Measurements from ENCODE around the gene SCNN1G.
"Not testable (repeated sequence)": the region's sequence is repeated elsewhere in the genome, so short reads cannot be mapped to it uniquely, and the experiment has no call there.

Gene SCNN1G

DNA sequence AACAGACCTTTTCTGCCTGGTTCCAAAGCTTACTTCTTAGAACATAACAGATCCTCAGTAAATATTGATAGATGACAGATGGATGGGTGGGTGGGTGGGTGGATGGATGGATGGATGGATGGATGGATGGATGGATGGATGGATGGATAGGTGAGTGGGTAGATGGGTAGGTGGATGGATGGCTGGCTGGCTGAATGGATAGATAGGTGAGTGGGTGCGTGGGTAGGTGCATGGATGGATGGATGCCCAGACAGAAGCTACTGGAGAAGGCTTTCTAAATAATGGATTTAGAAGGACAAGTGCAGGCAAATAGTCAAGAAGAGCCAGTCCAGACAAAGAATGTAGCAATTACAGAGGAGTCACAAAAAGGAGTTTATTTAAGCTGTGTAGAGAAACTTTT lies 19.6 kb downstream of the SCNN1G start:
- DNase-seq = no peak

DNA sequence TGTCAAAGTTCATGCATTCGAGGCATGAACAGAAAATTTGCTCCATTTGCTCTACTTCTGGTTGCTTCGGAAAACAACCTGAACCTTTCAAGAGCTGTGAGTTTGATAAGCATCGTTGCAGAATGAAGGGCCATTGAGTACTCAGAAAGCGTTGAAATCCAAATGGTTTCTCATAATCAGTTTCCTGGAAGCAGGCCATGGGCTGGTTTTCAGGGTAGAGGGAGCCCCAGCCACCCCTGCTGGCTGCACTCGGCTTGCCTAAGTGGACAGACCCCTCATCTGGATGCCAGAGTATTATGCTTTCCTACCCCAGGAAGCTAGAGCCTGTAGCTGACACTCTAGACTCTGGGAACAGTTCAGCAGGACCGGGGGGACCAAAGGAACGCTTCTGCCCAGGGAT lies 24.4 kb downstream of the SCNN1G start:
- no peak for DNase-seq

DNA sequence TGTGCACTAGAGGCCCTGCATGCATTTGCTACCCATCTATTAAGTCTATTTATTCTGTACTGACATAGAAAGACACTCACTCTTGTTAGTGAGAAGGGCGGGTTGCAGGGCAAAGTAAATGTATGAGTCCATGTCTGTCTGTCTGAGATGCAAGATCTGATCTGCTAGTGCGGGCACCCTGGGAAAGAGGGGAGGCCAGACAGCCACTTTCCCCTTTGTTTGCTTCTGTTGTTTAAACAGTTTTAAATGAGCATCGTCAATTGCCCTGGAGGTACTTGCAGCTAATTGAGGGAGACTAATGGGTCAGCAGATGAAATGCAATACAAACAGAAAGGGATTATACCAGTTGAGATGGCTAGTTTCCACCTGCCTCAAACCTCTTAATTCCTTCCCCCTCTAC lies 24.9 kb downstream of the SCNN1G start:
- DNase-seq = no peak

DNA sequence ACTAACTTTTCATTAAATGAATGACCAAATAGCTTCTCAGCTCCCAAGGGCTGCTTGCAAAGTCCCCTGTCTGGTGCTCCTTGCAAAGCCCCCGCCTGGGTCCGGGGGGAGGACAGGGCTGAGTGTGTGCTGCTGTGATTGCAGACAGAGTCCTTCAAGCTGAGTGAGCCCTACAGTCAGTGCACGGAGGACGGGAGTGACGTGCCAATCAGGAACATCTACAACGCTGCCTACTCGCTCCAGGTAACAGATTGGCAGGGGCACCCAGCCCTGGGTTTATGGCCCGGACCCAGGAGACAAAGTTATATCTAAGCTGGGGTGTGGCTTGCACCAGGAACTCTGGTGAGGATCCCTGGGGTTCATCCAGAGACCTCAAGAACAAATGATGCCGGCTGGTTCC lies 27.1 kb downstream of the SCNN1G start:
- no peak for DNase-seq

DNA sequence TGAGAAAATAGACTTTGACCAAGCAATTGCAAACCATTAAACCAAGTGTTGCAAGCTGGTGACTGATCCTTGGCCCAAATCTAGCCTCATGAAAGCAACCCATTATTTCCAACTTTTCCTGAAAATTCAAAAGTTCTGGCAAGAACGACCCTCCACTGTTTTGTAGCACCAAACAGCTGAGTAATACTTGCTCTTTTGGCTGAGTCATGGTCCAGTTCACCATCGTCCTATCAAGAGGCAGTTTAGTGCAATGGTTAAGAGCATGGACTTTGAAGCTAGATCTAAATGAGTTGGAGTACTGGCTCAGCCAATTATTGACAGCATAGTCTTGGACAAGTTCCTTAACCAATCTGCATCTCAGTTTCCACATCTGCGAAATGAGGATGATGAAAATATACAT lies 31.3 kb downstream of the SCNN1G start:
- DNase-seq = no peak

DNA sequence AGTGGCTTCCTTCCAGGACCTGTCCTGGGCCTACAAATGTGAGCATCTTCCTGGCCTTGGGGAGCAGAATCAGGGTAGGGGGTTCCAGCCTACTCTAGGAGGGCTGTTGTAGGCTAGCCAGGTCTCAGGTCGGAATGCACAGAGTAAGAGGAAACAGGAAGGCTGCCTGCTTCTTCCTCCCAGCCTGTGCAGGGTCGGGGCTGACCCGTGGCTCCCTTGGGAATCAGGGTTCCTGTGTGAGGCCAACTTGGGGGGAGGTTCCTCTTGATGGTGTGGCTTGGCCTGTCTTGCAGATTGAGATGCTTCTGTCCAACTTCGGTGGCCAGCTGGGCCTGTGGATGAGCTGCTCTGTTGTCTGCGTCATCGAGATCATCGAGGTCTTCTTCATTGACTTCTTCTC lies 32.3 kb downstream of the SCNN1G start:
- no peak for DNase-seq

DNA sequence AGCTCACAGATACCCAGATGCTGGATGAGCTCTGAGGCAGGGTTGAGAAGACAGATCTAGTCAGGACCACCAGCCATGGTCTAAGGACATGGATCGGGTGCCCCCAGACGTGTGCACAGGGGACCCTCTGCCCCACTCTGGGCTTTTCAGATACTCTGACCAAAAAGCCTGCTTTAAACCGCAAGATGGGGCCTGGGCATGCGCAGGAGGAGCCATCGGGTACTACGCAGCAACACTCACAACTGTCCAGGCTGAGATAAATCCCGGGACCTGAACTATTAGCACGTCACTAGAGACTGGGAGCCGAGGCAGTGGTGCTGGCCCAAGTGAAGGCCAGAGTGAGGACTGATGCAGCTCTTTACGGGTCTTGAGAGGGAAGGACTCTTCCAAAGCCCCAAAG lies 32.9 kb downstream of the SCNN1G start:
- no peak for DNase-seq

DNA sequence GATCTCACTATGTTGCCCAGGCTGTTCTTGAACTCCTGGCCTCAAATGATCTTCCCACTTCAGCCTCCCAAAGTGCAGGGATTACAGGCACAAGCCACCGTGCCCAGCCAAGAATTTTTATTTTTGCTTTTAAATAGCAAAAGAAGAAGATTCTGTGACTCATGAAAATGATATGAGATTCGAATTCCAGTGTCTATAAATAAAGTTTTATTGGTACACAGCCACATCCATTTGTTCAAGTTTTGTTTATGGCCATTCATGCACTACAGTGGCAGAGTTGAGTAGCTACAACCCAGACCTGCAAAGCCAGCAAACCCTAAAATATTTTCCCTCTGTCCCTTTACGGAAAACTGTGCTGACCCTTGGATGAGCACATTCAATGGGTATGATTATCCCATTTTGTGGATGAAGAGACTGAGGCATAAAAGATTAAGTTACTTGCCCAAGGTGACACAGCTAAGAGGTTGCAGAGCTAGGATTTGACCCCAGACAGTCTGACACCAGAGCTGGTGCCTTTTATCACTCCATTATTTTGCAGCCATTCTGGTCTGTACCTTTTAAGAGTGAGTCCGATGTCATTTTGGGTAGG lies 34.2 kb downstream of the SCNN1G start:
- no peak for DNase-seq

DNA sequence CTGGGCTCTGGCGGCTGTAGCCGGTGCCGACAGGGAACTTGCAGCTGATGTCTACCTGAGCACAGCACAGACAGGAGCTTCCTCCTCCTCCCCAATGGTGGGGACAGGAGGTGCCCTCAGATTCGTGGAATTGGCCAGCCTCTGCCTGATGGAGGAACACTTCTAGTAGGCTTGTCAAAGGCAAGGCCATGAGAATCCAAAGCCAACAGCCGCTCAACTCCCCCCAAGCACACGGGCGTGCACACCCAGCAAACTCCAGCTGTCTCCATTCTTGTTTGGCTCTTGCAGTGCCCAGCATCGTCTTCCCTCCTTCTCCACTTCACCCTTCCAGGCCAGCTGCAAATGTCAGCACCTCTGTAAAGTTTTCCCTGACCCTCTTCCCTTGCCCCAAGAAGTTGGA lies 35.1 kb downstream of the SCNN1G start:
- DNase-seq = no peak

DNA sequence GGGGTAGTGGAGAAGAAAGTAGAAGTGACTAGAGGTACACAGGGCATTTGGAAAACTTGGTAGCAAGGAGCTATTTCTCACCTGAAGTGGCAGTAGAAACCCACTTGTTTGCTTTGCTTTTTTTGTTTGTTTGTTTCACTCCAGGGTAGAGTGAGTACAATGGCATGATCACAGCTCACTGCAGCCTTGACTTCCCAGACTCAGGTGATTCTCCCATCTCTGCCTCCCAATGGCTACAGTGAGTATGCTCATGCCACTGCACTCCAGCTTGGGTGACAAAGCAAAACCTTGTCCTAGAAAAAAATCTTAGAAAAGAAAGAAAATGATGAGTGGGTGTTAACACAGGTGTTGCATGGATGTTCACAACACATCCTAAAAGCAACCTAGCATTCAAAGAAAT lies 40.4 kb downstream of the SCNN1G start:
- DNase-seq = no peak

DNA sequence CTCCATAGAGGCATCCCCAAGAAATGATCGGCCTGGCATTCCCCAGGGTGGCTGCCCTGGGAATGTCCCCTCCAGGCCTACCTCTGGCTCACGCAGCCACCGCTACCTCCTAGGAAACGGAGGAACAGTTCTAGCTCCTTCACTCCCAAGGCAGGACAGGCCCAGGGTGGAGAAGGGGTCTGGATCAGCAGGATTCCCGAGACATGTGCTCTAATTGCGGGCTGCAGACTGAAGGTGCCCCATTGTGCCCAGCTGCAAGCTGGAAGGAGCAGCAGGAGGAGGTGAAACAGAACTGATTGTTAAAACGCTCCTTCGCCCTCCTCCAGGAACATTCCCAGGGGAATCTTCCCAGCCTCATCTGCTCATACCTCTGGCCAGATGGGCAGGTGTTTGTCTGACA lies 40.8 kb downstream of the SCNN1G start:
- no peak for DNase-seq

DNA sequence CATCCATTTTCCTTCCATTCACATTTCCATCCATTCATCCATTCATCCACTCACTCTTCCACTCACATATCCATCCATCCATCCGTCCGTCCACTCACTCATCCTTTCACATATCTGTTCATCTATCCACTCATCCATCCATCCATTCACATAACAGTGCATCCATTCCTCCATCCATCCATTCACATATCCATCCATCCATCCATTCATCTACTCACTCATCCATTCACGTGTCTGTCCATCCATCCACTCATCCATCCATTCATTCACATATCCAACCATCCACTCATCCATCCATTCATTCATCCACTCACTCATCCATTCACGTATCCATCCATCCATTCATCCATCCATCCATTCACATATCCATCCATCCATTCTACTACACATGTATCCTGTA lies 42.6 kb downstream of the SCNN1G start:
- DNase-seq = no peak

DNA sequence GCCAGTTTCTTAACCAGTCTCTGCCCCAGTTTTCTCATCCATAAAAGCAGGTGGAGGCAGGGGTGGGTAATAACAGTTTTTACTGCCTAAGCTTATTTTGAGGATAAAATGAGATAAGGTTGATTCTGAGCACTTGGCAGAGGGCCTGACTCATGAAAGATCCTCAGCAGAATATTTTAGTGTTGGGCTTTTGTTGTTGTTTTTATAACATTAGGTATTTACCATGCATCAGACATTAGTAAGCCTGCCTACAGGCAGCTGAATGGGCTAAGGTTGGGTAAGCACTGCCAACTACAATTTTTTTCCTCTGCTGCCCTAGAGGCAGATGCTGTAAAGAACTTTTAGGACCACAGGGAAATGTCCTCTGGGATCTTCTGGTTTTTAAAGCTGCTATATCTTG lies 43.1 kb downstream of the SCNN1G start:
- DNase-seq = no peak

DNA sequence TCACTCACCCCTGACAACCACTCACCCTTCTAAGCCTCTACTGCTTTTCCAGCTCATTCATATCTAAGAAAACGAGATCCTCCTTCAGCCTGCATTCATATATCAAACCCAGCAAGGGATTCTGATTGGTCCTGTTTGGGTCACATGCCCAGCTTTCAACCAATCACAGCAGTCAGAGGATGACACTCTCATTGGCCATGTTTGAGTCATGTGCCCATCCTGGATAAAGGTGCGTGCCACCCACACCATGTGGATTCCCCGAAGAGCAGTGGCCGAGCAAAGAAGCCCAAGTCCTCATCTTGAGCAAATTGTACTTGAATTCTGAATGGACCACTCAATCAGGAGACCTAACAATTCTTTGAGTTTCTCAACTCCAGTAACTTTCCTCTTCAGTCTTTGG lies 45.0 kb downstream of the SCNN1G start:
- no peak for DNase-seq

DNA sequence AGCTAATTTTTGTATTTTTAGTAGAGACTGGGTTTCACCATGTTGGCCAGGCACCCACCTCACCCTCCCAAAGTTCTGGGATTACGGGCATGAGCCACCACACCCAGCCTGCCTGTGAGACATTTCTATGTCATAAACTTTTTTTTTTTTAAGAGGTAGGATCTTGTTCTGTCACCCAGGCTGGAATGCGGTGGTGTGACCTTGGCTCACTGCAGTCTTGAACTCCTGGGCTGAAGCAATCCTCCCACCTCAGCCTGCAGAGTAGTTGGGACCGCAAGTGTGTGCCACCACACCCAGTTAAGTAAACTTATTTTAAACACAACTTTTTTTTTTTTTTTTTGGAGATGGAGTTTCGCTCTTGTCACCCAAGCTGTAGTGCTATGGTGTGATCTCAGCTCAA lies 47.2 kb downstream of the SCNN1G start:
- DNase-seq = no peak

DNA sequence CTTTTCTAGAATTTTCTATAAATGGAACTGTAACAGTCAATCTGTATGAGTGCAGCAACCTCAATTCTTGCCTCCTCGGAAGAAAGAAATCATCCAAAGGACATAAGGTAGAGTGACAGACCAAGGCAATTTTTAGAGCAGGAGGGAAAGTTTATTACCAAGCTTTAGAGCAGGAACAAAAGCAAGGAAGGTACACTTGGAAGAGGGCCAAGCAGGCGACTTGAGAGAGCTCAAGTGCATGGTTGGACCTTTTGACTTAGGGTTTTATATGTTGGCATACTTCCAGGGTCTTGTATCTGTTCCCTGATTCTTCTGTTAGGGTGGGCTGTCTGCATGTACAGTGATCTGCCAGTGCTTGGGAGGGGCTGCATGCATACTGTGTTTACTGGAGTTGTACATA lies 50.3 kb downstream of the SCNN1G start:
- no peak for DNase-seq

DNA sequence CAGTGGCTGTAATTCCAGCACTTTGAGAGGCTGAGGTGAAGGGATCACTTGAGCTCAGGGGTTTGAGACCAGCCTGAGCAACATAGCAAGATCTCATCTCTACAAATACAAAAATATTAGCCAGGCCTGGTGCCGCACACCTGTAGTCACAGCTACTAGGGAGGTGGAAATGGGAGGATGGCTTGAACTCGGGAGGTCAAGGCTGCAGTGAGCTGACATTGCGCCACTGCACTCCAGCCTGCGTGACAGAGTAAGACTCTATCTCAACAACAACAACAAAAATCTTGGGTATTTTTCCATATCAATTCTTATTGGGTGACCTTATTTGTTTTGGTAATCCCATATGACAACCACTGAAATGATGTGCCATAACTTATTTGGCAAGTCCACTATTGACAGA lies 52.6 kb downstream of the SCNN1G start:
- DNase-seq = no peak

DNA sequence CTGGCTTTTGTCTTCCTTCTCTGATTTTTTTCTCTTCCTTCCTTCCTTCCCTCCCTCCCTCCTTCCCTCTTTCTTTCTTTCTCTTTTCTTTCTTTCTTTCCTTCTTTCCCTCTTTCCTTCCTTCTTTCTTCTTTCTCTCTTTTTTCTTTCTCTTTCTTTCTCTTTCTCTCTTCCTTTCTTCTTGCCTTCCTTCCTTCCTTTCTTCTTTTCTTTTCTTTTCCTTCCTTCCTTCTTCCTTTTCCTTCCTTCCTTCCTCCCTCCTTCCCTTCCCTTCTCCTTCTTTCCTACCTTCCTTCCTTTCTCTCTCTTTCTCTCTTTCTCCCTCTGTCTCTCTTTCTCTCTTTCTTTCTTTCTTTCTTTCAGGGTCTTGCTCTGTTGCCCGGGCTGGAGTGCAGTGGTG lies 54.4 kb downstream of the SCNN1G start:
- DNase-seq = no peak

DNA sequence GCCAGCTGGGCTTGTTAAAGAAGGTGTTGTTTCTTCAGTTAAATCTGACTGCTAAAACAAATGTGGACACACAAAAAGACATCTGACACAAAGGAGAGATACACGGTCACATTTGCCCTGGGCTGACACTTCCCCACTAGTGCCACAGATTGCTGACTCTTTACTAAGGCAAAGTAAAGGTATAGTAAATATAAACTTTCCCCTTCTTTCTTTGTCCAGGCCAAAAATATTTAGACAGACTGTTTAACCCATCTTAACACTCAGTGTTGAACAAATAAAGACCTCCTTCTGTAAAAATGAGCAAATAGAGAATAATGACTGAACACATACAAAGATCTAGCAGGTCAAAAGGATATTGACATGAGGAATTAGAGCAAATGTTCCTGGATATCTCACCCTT lies 58.4 kb downstream of the SCNN1G start:
- no peak for DNase-seq

DNA sequence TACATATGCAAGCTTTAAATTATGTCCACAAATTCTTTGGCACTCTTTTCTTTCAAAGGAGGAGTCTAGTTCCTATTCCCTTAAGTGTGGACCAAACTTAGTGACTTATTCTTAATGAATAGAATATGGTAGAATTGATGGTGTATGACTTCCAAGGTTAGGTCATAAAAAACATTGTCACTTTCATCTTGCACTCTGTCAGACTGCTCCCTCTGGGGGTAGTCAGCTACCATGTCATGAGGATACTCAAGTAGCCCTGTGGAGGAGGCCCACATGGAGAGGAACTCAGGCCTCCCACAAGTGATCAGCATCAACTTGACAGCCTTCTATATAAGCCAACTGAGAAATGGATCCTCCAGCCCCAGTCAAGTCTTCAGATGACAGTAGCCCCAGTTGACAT lies 61.6 kb downstream of the SCNN1G start:
- DNase-seq = no peak

DNA sequence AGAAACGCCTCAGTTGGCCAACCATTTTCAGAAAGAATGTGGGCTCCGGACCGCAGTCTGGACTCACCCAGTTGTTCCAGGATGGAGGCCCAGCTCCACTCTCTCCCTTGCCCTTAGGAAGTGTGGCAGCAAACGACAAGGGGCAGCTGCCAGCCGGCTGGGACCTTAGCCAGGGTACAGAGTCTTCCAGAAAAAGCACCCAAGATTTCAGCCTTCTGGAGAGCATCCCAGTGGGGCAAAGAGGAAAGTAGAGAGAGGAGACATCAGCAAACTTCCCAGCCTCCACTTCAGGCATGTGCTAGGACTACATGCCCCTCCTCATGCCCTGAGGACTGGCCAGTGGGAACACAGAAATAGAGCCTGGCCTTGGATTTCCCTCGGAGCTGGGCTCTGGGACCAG lies 62.7 kb downstream of the SCNN1G start:
- no peak for DNase-seq

DNA sequence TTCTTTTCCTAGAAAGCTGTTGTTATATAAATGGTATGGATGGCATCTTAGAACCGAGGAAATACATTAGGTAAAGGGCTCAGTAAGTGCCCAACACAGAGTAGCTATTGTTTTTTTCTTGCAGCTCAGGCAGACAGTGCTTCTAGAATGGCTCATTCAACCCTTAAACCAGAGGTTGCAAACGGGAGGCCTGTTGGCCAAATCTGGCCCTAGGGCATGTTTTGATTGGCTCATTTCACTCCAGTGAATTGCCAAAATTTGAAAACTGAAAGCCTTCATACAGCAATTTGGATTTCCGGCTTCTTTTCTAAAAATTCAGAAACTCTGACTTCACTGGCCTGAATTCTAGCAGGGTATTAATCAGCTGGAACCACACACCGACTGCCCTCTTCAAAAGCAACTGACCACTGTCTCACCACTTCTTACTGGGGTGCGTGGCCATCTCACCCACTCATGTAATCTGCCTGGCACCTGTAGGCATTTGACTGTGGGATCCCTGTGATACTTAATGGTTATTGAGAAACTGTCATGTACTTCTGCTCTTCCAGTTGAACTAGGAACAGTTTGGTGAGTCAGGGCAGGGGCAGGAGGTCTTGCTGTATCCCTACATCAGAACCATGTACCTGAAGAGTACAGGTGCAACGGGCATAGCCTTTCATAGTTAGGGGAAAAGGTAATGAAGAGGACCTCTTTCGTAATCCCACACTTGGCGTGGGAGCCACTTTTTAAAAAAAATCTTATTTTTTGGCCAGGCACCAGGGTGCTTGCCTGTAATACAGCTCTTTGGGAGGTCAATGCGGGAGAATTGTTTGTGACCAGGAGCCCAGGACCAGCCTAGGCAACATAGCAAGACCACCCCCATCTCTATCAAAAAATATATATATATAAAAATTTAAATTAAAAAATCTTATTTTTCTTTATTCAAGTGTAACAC lies 66.0 kb downstream of the SCNN1G start:
- DNase-seq = no peak

DNA sequence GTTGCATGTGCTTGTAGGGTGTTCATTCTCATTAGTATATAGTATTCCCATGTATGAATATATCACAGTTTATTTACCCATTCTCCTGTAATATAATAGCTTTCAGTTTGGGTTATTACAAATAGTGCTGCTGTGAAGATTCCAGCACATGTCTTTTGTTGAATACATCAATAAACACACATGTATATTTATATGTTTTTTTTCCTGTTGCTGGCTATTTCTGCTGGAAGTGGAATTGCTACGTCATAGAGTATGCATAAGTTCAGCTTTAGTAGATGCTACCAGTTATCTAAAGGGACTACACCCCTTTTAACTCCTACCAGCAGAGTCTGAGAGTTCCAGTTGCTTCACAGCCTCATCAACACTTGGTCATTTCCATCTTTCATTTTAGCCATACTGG lies 67.3 kb downstream of the SCNN1G start:
- DNase-seq = no peak

DNA sequence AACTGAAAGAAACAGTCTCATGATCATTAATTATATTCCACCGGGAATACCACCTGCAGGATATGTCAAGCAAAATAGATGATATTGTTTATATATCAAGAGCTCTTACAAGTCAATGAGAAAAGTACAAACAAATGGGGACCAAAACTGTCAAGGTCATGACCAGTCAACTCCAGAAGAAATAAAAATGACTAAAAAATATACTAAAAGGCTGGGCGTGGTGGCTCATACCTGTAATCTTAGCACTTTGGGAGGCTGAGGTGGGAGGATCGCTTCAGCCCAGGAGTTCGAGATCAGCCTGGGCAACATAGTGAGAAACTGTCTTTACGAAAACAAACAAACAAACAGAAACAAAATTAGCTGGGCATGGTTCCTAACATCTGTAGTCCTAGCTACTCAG lies 69.8 kb downstream of the SCNN1G start:
- DNase-seq = no peak

DNA sequence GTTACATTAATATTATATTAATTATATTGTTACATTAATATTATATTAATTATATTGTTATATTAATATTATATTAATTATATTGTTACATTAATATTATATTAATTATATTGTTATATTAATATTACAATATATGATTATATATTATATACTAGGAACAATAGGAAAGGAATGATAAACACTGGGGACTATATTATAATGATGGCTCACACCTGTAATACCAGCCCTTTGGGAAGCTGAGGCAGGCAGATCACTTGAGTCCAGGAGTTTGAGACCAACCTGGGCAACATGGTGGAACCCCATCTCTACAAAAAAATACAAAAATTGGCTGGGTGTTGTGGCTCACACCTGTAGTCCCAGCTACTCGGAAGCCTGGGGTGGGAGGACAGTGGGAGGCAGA lies 71.1 kb downstream of the SCNN1G start:
- not testable (repeated sequence) for DNase-seq

Data from effector CD8-positive, alpha-beta T cell (primary cell).